Astrocyte (in vitro differentiated cells and primary cell): Measurements from ENCODE around the gene EPHB2. TPM values are rescaled to one million over a fixed set of nuclear protein-coding genes. Genes with fewer than 3 reads are reported as not detected.

ENCODE experiments used
- DNase-seq: peaks from one replicate; pipeline ENCODE4 v3.0.0-alpha.2; 2010; ENCODE audit warnings: low read depth
- FAIRE-seq: peaks from 2 replicates; lab custom pipeline; 2011; peaks lifted over from hg19 to GRCh38; lab: Jason Lieb, UNC
- H2AFZ ChIP-seq: 2 replicates; pipeline ENCODE4 v1.6.0; 2012; ENCODE audit warnings: low read depth, low read length, inconsistent platforms
- H3K27ac ChIP-seq: 2 replicates; pipeline ENCODE4 v1.5.1; 2011; ENCODE audit warnings: low read depth, low read length, inconsistent platforms
- H3K27me3 ChIP-seq: 2 replicates; pipeline ENCODE4 v1.6.0; 2011; ENCODE audit warnings: low read length, inconsistent platforms; ENCODE audit not compliant: insufficient read depth
- H3K36me3 ChIP-seq: 2 replicates; pipeline ENCODE4 v1.5.1; 2011; ENCODE audit warnings: low read length, inconsistent platforms; ENCODE audit not compliant: insufficient read depth
- H3K4me1 ChIP-seq: 2 replicates; pipeline ENCODE4 v1.5.1; 2011; ENCODE audit warnings: low read length, inconsistent platforms; ENCODE audit not compliant: insufficient read depth
- H3K4me2 ChIP-seq: 2 replicates; pipeline ENCODE4 v1.6.0; 2012; ENCODE audit warnings: low read length, inconsistent platforms
- H3K4me3 ChIP-seq: 2 replicates; pipeline ENCODE4 v1.5.1; 2011; ENCODE audit warnings: low read depth, mild to moderate bottlenecking, low read length, inconsistent platforms; ENCODE audit not compliant: insufficient read depth
- H3K79me2 ChIP-seq: 2 replicates; pipeline ENCODE4 v1.6.0; 2012; ENCODE audit warnings: mild to moderate bottlenecking, low read length, inconsistent platforms; ENCODE audit not compliant: insufficient read depth
- H3K9ac ChIP-seq: 2 replicates; pipeline ENCODE4 v1.6.0; 2012; ENCODE audit warnings: mild to moderate bottlenecking, low read length, inconsistent platforms
- H3K9me3 ChIP-seq: 2 replicates; pipeline ENCODE4 v1.5.1; 2012; ENCODE audit warnings: low read depth, mild to moderate bottlenecking, low read length, inconsistent platforms; ENCODE audit not compliant: insufficient read depth
- H4K20me1 ChIP-seq: 2 replicates; pipeline ENCODE4 v1.6.0; 2012; ENCODE audit warnings: low read length, inconsistent platforms; ENCODE audit not compliant: insufficient read depth
- H3K27ac Mint-ChIP-seq: one replicate; pipeline ENCODE4 v1.8.0; 2021; ENCODE audit warnings: mild to moderate bottlenecking, mixed read lengths; ENCODE audit not compliant: unreplicated experiment
- H3K27me3 Mint-ChIP-seq: one replicate; pipeline ENCODE4 v1.8.0; 2021; ENCODE audit warnings: low read depth, mixed read lengths; ENCODE audit not compliant: unreplicated experiment
- H3K36me3 Mint-ChIP-seq: one replicate; pipeline ENCODE4 v1.8.0; 2021; ENCODE audit warnings: low read depth, mixed read lengths; ENCODE audit not compliant: unreplicated experiment
- H3K4me1 Mint-ChIP-seq: one replicate; pipeline ENCODE4 v1.8.0; 2021; ENCODE audit warnings: low read depth, mixed read lengths; ENCODE audit not compliant: unreplicated experiment
- H3K4me3 Mint-ChIP-seq: one replicate; pipeline ENCODE4 v1.8.0; 2021; ENCODE audit warnings: mild to moderate bottlenecking, moderate library complexity, mixed read lengths; ENCODE audit not compliant: unreplicated experiment
- H3K9me3 Mint-ChIP-seq: one replicate; pipeline ENCODE4 v1.8.0; 2021; ENCODE audit warnings: mild to moderate bottlenecking, mixed read lengths; ENCODE audit not compliant: unreplicated experiment
- CTCF ChIP-seq: IDR thresholded peaks from 2 replicates; pipeline ENCODE4 v1.5.1; 2011; ENCODE audit warnings: low read depth, mild to moderate bottlenecking, inconsistent platforms, low read length, moderate library complexity; ENCODE audit not compliant: insufficient read depth
- EZH2 ChIP-seq: IDR thresholded peaks from 2 replicates; pipeline ENCODE4 v1.6.1; 2012; ENCODE audit warnings: mild to moderate bottlenecking, low read length, inconsistent platforms; ENCODE audit not compliant: insufficient read depth
- total RNA-seq: library from RNA; stranded (reverse); gene quantifications from 2 replicates; pipeline ENCODE4 v1.2.1, GENCODE V29; 2021

Gene EPHB2
- total RNA-seq, 1 donor from 2014 or later, result 8.4 TPM

DNA sequence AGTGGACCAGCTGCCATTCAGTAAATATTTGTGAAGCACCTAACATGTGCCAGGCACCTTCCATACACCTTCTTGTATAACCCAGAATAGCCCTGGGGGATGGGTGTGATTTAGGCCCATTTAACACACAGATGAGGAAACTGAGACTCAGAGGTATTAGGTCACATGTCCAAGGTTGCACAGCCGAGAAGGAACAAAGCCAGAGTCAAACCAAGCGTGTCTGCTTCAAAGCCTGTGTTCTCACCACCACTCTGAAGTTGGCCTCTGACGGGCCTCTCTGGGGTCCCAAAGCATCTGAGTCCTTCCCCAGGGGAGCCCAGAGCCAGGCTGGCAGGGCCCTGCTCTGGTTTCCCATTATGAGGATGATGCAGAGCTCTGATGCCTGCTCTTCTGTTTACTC lies 196.9 kb downstream of the EPHB2 start:
- Histone ChIP-seq H3K9me3 (no peaks in the 10 kb centered on the region), H3K4me1 (no peaks in the 10 kb centered on the region), H2AFZ (no peak overlapping the region), H3K27ac (no peak overlapping the region), H3K4me3 (no peak overlapping the region), H4K20me1 (no peaks in the 10 kb centered on the region), H3K9ac (no peak overlapping the region), H3K4me2 (no peak overlapping the region), H3K27me3 (no peaks in the 10 kb centered on the region), H3K36me3 (peaks cover 19% of the 10 kb centered on the region), H3K79me2 (no peaks in the 10 kb centered on the region)
- Mint-ChIP-seq H3K27ac (no peak overlapping the region), H3K36me3 (peaks cover 8% of the 10 kb centered on the region), H3K9me3 (no peaks in the 10 kb centered on the region), H3K4me1 (no peaks in the 10 kb centered on the region), H3K27me3 (peaks cover 29% of the 10 kb centered on the region), H3K4me3 (no peak overlapping the region)
- DNase-seq (no peak), FAIRE-seq (no peak)
- no peak for TF ChIP-seq EZH2
- no peak for TF ChIP-seq CTCF

DNA sequence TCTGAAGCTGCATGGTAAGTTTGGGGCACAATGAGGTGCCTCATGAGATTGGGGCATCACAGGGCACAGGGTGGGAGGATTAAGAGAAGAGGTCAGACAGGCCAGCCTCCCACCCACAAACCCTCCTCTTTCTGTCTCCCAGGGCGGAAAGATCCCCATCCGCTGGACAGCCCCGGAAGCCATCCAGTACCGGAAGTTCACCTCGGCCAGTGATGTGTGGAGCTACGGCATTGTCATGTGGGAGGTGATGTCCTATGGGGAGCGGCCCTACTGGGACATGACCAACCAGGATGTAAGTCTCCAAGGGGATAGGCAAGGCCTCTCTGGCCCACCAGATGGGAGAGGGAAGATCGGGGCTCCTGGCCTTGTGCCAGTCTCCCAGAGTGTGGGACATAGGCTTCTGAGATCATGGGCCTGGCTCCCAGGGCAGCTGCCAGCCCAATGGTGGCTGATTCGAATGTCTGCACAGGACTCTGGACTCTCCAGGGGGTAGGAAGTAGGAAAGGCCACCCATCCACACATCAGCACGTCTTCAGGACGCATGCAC lies 198.3 kb downstream of the EPHB2 start:
- H3K9ac ChIP-seq, result no peak overlapping the region
- H3K4me2 ChIP-seq, result no peak overlapping the region
- H3K27ac Mint-ChIP-seq, result no peak overlapping the region
- no peak for FAIRE-seq
- peaks cover 28% of the 10 kb centered on the region for H3K27me3 Mint-ChIP-seq
- no peaks in the 10 kb centered on the region for H3K4me1 Mint-ChIP-seq
- no peak overlapping the region for H3K27ac ChIP-seq
- H4K20me1 ChIP-seq, result no peaks in the 10 kb centered on the region
- no peaks in the 10 kb centered on the region for H3K9me3 Mint-ChIP-seq
- DNase-seq, result no peak
- peaks cover 8% of the 10 kb centered on the region for H3K36me3 Mint-ChIP-seq
- TF ChIP-seq CTCF (no peak), EZH2 (no peak)
- H3K4me1 ChIP-seq, result no peaks in the 10 kb centered on the region
- H3K36me3 ChIP-seq, result peaks cover 22% of the 10 kb centered on the region
- no peak overlapping the region for H2AFZ ChIP-seq
- H3K79me2 ChIP-seq, result no peaks in the 10 kb centered on the region
- no peaks in the 10 kb centered on the region for H3K27me3 ChIP-seq
- H3K4me3 Mint-ChIP-seq, result no peak overlapping the region
- no peak overlapping the region for H3K4me3 ChIP-seq
- H3K9me3 ChIP-seq, result no peaks in the 10 kb centered on the region

DNA sequence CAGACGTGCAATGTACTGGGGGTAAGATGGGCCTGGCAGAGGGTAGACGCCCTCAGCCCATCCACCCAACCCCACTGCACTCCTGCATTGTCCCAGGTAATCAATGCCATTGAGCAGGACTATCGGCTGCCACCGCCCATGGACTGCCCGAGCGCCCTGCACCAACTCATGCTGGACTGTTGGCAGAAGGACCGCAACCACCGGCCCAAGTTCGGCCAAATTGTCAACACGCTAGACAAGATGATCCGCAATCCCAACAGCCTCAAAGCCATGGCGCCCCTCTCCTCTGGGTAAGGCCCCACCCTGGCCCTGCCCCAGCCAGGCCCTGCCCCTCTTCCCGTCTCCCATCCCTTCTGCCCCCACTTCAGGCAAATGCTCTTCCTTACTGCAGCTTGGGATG lies 199.6 kb downstream of the EPHB2 start:
- H2AFZ ChIP-seq, result no peak overlapping the region
- no peak overlapping the region for H3K27ac ChIP-seq
- no peaks in the 10 kb centered on the region for H3K9me3 ChIP-seq
- peaks cover 22% of the 10 kb centered on the region for H3K36me3 ChIP-seq
- no peaks in the 10 kb centered on the region for H3K27me3 ChIP-seq
- no peaks in the 10 kb centered on the region for H3K79me2 ChIP-seq
- H3K9me3 Mint-ChIP-seq, result no peaks in the 10 kb centered on the region
- H3K4me3 ChIP-seq, result no peak overlapping the region
- H4K20me1 ChIP-seq, result no peaks in the 10 kb centered on the region
- no peaks in the 10 kb centered on the region for H3K4me1 ChIP-seq
- H3K36me3 Mint-ChIP-seq, result peaks cover 8% of the 10 kb centered on the region
- H3K4me3 Mint-ChIP-seq, result no peak overlapping the region
- TF ChIP-seq CTCF (no peak), EZH2 (no peak)
- H3K4me1 Mint-ChIP-seq, result no peaks in the 10 kb centered on the region
- peaks cover 35% of the 10 kb centered on the region for H3K27me3 Mint-ChIP-seq
- no peak overlapping the region for H3K4me2 ChIP-seq
- FAIRE-seq (no peak), DNase-seq (no peak)
- H3K27ac Mint-ChIP-seq, result no peak overlapping the region
- no peak overlapping the region for H3K9ac ChIP-seq
